ENCODE results near the gene CASZ1. TPM values are rescaled to one million over a fixed set of nuclear protein-coding genes. Genes with fewer than 3 reads are reported as not detected.

CASZ1 gene
- total and polyA plus RNA-seq, 10 of the 15 experiments (the other 5 are each of a cell fraction or from before 2014, with no cell fraction given): 0.52 to 9.8 (median 3.7) TPM

DNA sequence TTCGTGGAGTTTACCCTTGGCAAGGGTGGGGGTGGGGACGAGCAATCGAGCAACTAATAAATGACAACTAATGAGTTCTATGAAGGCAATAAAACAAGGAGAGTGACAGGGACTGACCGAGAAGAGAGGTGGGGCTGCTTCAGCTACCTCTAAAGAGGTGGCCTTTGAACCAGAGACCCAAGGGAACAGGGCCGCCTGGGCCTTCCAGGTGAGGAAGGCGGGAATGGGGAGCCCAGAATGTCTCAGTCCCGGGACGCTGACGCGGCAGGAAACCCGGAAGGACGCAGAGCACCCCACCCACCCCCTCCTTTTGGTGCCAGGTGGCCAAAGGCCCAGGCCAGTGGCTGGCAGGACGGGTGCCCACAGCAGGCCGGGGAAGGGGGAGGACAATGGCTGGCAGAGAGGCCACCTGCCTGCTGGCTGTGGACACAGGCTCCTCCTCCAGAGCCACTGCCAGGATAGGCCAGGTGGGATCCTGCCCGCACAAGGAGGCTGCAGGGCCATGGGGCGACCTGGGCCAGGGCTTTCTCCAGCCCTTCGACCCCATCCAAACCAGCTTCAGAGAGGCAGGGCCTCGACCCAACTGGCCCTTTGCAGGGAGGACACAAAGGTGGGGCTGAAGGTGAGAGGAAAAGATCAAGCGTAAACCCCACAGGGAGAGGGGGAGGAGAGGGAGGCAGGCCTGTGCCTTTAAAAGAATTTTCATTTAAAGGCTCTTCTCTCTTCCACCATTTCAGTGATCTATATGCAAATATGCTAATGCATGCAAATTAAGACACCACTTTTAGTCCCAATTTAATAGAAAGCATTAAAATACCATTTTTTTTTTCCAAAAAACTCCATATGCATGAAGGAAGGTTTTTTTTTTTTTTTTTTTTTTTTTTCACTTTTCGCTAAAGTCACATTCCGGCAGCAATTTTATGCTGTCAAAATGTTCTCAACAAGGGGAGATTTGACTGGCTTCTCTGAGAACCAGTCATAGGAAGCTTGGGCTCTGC is 58.1 kb downstream of the CASZ1 start (continued):
- TF ChIP-seq, protein P1, sequence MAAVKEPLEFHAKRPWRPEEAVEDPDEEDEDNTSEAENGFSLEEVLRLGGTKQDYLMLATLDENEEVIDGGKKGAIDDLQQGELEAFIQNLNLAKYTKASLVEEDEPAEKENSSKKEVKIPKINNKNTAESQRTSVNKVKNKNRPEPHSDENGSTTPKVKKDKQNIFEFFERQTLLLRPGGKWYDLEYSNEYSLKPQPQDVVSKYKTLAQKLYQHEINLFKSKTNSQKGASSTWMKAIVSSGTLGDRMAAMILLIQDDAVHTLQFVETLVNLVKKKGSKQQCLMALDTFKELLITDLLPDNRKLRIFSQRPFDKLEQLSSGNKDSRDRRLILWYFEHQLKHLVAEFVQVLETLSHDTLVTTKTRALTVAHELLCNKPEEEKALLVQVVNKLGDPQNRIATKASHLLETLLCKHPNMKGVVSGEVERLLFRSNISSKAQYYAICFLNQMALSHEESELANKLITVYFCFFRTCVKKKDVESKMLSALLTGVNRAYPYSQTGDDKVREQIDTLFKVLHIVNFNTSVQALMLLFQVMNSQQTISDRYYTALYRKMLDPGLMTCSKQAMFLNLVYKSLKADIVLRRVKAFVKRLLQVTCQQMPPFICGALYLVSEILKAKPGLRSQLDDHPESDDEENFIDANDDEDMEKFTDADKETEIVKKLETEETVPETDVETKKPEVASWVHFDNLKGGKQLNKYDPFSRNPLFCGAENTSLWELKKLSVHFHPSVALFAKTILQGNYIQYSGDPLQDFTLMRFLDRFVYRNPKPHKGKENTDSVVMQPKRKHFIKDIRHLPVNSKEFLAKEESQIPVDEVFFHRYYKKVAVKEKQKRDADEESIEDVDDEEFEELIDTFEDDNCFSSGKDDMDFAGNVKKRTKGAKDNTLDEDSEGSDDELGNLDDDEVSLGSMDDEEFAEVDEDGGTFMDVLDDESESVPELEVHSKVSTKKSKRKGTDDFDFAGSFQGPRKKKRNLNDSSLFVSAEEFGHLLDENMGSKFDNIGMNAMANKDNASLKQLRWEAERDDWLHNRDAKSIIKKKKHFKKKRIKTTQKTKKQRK (IDR thresholded peaks at IDR 0.05; ENCODE audit: low read depth, low read length): no peak

DNA sequence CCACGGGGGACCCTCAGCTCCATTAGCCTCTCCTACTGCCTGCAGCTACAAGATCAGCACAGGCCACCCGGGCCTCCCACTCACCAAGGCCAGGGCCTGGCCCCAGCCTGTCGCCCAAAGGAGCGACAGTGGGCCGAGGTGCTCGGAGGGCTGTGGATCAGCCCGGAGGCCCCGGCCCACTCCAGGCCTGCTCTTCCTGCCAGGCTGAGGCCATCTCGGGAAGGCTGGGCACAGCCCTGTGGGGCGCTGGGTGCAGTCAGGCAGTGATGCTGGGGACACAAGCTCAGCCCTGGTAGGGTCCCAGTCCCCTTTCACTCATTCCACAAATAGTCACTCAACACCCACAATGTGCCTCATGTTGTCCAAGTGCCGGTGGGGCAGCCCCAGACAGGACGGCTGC is 58.8 kb downstream of the CASZ1 start:
- POLR2A ChIA-PET: interaction anchor here (0.6 kb wide), 1 partner anchor 1080 kb away, joined by 5 read pairs; no protein-coding TSS in a partner anchor
- Histone ChIP-seq H3K4me3 (no peak overlapping the region), H3K4me1 (ENCODE audit: control insufficient read depth, insufficient read depth, low read length) (no peaks in the 10 kb centered on the region; the same call in 1 of the 2 replicates), H4K20me1 (ENCODE audit: control insufficient read depth, insufficient read depth) (no peaks in the 10 kb centered on the region), H3K9me3 (replicated peaks; ENCODE audit: control insufficient read depth, insufficient read depth, low read length) (no peaks in the 10 kb centered on the region), H3K27ac (ENCODE audit: control insufficient read depth, insufficient read depth) (no peak overlapping the region), H3K9ac (ENCODE audit: control insufficient read depth, insufficient read depth, low read length) (no peak overlapping the region), H3K27me3 (replicated peaks in 1 of 2; ENCODE audit: control insufficient read depth in 2 of 2, insufficient read depth in 2 of 2, low read length in 1 of 2) (no peaks in the 10 kb centered on the region; a peak in 2 of 4 replicates), H3K4me2 (ENCODE audit: control insufficient read depth, insufficient read depth) (no peak overlapping the region), H2AFZ (ENCODE audit: control insufficient read depth, low read depth, low read length) (no peak overlapping the region), H3K36me3 (ENCODE audit: control insufficient read depth in 2 of 2, insufficient read depth in 2 of 2, low read length in 1 of 2) (no peaks in the 10 kb centered on the region), H3K79me2 (ENCODE audit: control insufficient read depth, insufficient read depth, low read length) (no peaks in the 10 kb centered on the region)
- 35% methylated on average over 12 of the region's 12 CpGs for WGBS (ENCODE audit: insufficient coverage, insufficient replicate concordance, low lambda C conversion rate, missing lambda C conversion rate)
- CTCF ChIA-PET: no interaction called here
- DNase-seq (ENCODE audit: low read depth, low spot score) (no peak), FAIRE-seq (no peak), ATAC-seq (no peak)
- BruUV-seq (replicated peaks): no TSS peak
- RAD21 ChIA-PET (ENCODE audit: unreplicated experiment): no interaction called here
- intact Hi-C loops (cut with micrococcal nuclease; ENCODE audit: unreplicated experiment): no loop called here
- SMC1A ChIA-PET (ENCODE audit: uncharacterized antibody, unreplicated experiment): no interaction called here
- in situ Hi-C loops (cut with MboI): no loop called here
- TF ChIP-seq ATF7 (IDR thresholded peaks at IDR 0.05; ENCODE audit: low read depth) (no peak), MTA3 (IDR thresholded peaks at IDR 0.05; ENCODE audit: borderline replicate concordance, low read length) (no peak), RCOR1 (conservative IDR thresholded peaks at IDR 0.05; ENCODE audit: low read depth, low read length) (no peak), EZH2 (IDR thresholded peaks at IDR 0.05; ENCODE audit: borderline replicate concordance, control insufficient read depth, low read depth, low read length) (no peak), POLR2A (IDR thresholded peaks at IDR 0.05; ENCODE audit: low read depth, low read length) (no peak), SP1 (IDR thresholded peaks at IDR 0.05; ENCODE audit: low read depth, low read length) (no peak), RBBP5 (conservative IDR thresholded peaks at IDR 0.05) (no peak), YY1 (IDR thresholded peaks at IDR 0.05; ENCODE audit: low read depth, low read length) (no peak), SMARCA5 (IDR thresholded peaks at IDR 0.05) (no peak), SRF (IDR thresholded peaks at IDR 0.05; ENCODE audit: low read depth in 2 of 2, low read length in 2 of 2) (no peak), NR2C1 (IDR thresholded peaks at IDR 0.05) (no peak), NFIC (IDR thresholded peaks at IDR 0.05; ENCODE audit: low read depth, low read length) (no peak)
- TF ChIP-seq, protein P2, sequence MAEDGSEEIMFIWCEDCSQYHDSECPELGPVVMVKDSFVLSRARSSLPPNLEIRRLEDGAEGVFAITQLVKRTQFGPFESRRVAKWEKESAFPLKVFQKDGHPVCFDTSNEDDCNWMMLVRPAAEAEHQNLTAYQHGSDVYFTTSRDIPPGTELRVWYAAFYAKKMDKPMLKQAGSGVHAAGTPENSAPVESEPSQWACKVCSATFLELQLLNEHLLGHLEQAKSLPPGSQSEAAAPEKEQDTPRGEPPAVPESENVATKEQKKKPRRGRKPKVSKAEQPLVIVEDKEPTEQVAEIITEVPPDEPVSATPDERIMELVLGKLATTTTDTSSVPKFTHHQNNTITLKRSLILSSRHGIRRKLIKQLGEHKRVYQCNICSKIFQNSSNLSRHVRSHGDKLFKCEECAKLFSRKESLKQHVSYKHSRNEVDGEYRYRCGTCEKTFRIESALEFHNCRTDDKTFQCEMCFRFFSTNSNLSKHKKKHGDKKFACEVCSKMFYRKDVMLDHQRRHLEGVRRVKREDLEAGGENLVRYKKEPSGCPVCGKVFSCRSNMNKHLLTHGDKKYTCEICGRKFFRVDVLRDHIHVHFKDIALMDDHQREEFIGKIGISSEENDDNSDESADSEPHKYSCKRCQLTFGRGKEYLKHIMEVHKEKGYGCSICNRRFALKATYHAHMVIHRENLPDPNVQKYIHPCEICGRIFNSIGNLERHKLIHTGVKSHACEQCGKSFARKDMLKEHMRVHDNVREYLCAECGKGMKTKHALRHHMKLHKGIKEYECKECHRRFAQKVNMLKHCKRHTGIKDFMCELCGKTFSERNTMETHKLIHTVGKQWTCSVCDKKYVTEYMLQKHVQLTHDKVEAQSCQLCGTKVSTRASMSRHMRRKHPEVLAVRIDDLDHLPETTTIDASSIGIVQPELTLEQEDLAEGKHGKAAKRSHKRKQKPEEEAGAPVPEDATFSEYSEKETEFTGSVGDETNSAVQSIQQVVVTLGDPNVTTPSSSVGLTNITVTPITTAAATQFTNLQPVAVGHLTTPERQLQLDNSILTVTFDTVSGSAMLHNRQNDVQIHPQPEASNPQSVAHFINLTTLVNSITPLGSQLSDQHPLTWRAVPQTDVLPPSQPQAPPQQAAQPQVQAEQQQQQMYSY (CRISPR knock-in tag; IDR thresholded peaks at IDR 0.05): no peak
- TF ChIP-seq, protein P3, sequence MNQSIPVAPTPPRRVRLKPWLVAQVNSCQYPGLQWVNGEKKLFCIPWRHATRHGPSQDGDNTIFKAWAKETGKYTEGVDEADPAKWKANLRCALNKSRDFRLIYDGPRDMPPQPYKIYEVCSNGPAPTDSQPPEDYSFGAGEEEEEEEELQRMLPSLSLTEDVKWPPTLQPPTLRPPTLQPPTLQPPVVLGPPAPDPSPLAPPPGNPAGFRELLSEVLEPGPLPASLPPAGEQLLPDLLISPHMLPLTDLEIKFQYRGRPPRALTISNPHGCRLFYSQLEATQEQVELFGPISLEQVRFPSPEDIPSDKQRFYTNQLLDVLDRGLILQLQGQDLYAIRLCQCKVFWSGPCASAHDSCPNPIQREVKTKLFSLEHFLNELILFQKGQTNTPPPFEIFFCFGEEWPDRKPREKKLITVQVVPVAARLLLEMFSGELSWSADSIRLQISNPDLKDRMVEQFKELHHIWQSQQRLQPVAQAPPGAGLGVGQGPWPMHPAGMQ (IDR thresholded peaks at IDR 0.05; ENCODE audit: borderline replicate concordance): no peak
